ENCODE measurements around the gene SORBS1.

SORBS1 gene

DNA sequence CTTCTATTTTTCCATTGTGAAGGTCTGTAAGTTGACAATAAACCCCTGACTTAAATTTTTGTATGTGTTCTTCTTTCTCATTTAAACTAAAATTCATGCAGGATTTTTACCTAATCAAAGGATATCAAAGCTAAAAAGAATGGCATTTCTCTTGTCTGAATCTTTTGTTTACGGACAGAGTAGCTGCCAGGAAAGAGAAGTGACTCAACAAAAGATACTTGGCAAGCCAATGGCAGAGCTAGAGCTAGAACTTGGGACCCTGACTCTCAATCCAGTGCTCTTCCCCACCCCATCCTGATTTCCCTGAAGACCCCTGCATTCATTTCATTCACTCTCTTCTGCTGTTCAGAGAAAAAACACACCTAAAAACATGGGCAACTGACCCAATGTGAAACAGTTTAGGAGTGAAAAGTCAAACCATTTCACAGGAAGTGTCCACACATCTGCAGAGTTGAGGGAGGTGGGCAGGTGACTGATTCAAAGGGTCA, 230.2 kb downstream of the SORBS1 start (continued):
- TF ChIP-seq, protein P1, sequence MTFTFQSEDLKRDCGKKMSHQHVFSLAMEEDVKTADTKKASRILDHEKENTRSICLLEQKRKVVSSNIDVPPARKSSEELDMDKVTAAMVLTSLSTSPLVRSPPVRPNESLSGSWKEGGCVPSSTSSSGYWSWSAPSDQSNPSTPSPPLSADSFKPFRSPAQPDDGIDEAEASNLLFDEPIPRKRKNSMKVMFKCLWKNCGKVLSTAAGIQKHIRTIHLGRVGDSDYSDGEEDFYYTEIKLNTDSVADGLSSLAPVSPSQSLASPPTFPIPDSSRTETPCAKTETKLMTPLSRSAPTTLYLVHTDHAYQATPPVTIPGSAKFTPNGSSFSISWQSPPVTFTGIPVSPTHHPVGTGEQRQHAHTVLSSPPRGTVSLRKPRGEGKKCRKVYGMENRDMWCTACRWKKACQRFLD (tag by site-specific recombination; IDR thresholded peaks at IDR 0.05), result no peak

DNA sequence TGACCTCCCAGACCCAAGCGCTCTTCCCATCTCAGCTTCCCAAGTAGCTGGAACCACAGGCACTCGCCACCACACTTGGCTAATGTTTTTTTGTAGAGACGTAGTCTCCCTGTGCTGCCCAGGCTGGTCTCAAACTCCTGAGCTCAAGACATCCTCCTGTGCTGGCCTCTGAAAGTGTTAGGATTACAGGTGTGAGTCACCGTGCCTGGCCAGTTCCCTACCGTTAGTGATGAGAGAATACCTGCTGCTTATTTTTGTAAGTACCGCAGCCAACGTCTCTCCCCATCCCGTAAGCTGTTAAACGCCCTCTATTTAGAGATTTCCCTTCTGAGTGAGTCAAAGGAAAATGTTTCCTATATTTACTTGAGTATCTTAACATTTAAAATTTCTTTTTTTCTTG, 231.9 kb downstream of the SORBS1 start:
- H3K27ac ChIP-seq (ENCODE audit: extremely low read depth, low read depth, low read length), result no peak overlapping the region
- no peak overlapping the region for H3K4me3 ChIP-seq (ENCODE audit: low read depth, low read length)
- CTCF ChIA-PET, result interaction anchor here (0.7 to 1.5 kb wide), 5 partner anchors 17 to 687 kb away, joined by 3 to 4 read pairs (median 3); no protein-coding TSS in a partner anchor
- peaks cover 9% of the 10 kb centered on the region for H3K4me1 ChIP-seq (ENCODE audit: control insufficient read depth, insufficient read depth, low read length)
- peak; percentile 25; the same call in 1 of the 2 replicates for TF ChIP-seq ZIC2 (tag by site-specific recombination; IDR thresholded peaks at IDR 0.05)
- TF ChIP-seq HOXD13 (CRISPR knock-in tag; IDR thresholded peaks at IDR 0.05; ENCODE audit: borderline replicate concordance), result no peak
- H3K36me3 ChIP-seq (ENCODE audit: control insufficient read depth in 2 of 2, insufficient read depth in 1 of 2, low read length in 2 of 2), result no peaks in the 10 kb centered on the region
- POLR2A ChIA-PET, result interaction anchor here (0.7 kb wide), 1 partner anchor 39 kb away, joined by 3 read pairs; no protein-coding TSS in a partner anchor
- no peaks in the 10 kb centered on the region for H3K9me3 ChIP-seq (ENCODE audit: control insufficient read depth, insufficient read depth, low read depth, low read length)

DNA sequence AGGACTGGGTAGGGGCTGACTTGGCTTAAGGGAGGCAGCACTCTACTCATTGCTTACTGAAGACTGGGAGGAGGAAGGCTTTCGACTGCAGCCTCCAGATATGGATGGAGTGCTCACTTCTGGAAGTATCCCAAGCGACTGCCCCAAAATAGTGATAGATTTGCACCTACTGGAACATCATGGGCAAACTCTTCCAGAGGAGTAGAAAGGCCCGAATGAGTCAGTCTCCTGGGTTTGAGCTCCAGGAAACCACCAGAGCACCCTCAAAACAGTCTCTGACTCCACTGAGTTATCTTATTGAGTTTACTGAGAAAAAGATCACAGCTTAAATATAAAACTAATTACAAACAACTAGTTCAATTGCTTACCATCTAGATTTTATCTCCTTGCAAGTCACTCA, 233.2 kb downstream of the SORBS1 start:
- Histone ChIP-seq H3K36me3 (ENCODE audit: control insufficient read depth in 2 of 2, insufficient read depth in 1 of 2, low read length in 2 of 2) (no peaks in the 10 kb centered on the region), H3K9me3 (ENCODE audit: control insufficient read depth, insufficient read depth, low read depth, low read length) (no peaks in the 10 kb centered on the region), H3K4me1 (ENCODE audit: control insufficient read depth, insufficient read depth, low read length) (peaks cover 9% of the 10 kb centered on the region), H3K27ac (ENCODE audit: extremely low read depth, low read depth, low read length) (no peak overlapping the region), H3K4me3 (ENCODE audit: low read depth, low read length) (no peak overlapping the region)
- no peak for TF ChIP-seq ZNF830 (tag by site-specific recombination; IDR thresholded peaks at IDR 0.05; ENCODE audit: low read depth)
- no peak for TF ChIP-seq ZNF335 (tag by site-specific recombination; conservative IDR thresholded peaks at IDR 0.05)
- TF ChIP-seq ZNF133 (tag by site-specific recombination; IDR thresholded peaks at IDR 0.05), result no peak
- no peak for TF ChIP-seq ZNF600 (tag by site-specific recombination; IDR thresholded peaks at IDR 0.05)
- TF ChIP-seq ZNF624 (tag by site-specific recombination; IDR thresholded peaks at IDR 0.05), result no peak
- TF ChIP-seq KLF8 (tag by site-specific recombination; IDR thresholded peaks at IDR 0.05), result no peak
- TF ChIP-seq ZNF426 (tag by site-specific recombination; IDR thresholded peaks at IDR 0.05), result no peak
- TF ChIP-seq, protein P2, sequence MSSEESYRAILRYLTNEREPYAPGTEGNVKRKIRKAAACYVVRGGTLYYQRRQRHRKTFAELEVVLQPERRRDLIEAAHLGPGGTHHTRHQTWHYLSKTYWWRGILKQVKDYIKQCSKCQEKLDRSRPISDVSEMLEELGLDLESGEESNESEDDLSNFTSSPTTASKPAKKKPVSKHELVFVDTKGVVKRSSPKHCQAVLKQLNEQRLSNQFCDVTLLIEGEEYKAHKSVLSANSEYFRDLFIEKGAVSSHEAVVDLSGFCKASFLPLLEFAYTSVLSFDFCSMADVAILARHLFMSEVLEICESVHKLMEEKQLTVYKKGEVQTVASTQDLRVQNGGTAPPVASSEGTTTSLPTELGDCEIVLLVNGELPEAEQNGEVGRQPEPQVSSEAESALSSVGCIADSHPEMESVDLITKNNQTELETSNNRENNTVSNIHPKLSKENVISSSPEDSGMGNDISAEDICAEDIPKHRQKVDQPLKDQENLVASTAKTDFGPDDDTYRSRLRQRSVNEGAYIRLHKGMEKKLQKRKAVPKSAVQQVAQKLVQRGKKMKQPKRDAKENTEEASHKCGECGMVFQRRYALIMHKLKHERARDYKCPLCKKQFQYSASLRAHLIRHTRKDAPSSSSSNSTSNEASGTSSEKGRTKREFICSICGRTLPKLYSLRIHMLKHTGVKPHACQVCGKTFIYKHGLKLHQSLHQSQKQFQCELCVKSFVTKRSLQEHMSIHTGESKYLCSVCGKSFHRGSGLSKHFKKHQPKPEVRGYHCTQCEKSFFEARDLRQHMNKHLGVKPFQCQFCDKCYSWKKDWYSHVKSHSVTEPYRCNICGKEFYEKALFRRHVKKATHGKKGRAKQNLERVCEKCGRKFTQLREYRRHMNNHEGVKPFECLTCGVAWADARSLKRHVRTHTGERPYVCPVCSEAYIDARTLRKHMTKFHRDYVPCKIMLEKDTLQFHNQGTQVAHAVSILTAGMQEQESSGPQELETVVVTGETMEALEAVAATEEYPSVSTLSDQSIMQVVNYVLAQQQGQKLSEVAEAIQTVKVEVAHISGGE (tag by site-specific recombination; conservative IDR thresholded peaks at IDR 0.05; ENCODE audit: low read depth), result no peak
- TF ChIP-seq, protein P3, sequence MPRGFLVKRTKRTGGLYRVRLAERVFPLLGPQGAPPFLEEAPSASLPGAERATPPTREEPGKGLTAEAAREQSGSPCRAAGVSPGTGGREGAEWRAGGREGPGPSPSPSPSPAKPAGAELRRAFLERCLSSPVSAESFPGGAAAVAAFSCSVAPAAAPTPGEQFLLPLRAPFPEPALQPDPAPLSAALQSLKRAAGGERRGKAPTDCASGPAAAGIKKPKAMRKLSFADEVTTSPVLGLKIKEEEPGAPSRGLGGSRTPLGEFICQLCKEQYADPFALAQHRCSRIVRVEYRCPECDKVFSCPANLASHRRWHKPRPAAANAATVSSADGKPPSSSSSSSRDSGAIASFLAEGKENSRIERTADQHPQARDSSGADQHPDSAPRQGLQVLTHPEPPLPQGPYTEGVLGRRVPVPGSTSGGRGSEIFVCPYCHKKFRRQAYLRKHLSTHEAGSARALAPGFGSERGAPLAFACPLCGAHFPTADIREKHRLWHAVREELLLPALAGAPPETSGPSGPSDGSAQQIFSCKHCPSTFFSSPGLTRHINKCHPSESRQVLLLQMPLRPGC (tag by site-specific recombination; IDR thresholded peaks at IDR 0.05), result no peak
- TF ChIP-seq ZNF571 (tag by site-specific recombination; IDR thresholded peaks at IDR 0.05), result no peak
- TF ChIP-seq ZIC2 (tag by site-specific recombination; IDR thresholded peaks at IDR 0.05), result no peak
- TF ChIP-seq, protein P4, sequence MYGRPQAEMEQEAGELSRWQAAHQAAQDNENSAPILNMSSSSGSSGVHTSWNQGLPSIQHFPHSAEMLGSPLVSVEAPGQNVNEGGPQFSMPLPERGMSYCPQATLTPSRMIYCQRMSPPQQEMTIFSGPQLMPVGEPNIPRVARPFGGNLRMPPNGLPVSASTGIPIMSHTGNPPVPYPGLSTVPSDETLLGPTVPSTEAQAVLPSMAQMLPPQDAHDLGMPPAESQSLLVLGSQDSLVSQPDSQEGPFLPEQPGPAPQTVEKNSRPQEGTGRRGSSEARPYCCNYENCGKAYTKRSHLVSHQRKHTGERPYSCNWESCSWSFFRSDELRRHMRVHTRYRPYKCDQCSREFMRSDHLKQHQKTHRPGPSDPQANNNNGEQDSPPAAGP (tag by site-specific recombination; IDR thresholded peaks at IDR 0.05), result no peak
- TF ChIP-seq ZNF626 (tag by site-specific recombination; IDR thresholded peaks at IDR 0.05), result no peak
- TF ChIP-seq ZNF211 (tag by site-specific recombination; IDR thresholded peaks at IDR 0.05; ENCODE audit: low read depth), result no peak
- TF ChIP-seq ZNF114 (tag by site-specific recombination; IDR thresholded peaks at IDR 0.05), result no peak
- no peak for TF ChIP-seq ZNF404 (tag by site-specific recombination; IDR thresholded peaks at IDR 0.05)
- TF ChIP-seq ZSCAN23 (tag by site-specific recombination; IDR thresholded peaks at IDR 0.05), result no peak
- no peak for TF ChIP-seq MZF1 (tag by site-specific recombination; IDR thresholded peaks at IDR 0.05; ENCODE audit: borderline replicate concordance)
- TF ChIP-seq, protein P5, sequence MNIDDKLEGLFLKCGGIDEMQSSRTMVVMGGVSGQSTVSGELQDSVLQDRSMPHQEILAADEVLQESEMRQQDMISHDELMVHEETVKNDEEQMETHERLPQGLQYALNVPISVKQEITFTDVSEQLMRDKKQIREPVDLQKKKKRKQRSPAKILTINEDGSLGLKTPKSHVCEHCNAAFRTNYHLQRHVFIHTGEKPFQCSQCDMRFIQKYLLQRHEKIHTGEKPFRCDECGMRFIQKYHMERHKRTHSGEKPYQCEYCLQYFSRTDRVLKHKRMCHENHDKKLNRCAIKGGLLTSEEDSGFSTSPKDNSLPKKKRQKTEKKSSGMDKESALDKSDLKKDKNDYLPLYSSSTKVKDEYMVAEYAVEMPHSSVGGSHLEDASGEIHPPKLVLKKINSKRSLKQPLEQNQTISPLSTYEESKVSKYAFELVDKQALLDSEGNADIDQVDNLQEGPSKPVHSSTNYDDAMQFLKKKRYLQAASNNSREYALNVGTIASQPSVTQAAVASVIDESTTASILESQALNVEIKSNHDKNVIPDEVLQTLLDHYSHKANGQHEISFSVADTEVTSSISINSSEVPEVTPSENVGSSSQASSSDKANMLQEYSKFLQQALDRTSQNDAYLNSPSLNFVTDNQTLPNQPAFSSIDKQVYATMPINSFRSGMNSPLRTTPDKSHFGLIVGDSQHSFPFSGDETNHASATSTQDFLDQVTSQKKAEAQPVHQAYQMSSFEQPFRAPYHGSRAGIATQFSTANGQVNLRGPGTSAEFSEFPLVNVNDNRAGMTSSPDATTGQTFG (tag by site-specific recombination; IDR thresholded peaks at IDR 0.05; ENCODE audit: borderline replicate concordance), result no peak
- TF ChIP-seq TCF7L2 (IDR thresholded peaks at IDR 0.05; ENCODE audit: borderline replicate concordance, low read depth, low read length), result no peak
- ChIA-PET POLR2A (no interaction called here), CTCF (no interaction called here)

All from HEK293 (cell line).